HG02938 (cell line): ENCODE data around the gene CDH20.

ENCODE experiments used
- ATAC-seq: cut with Tn5 transposase; IDR thresholded peaks from one replicate; pipeline ENCODE4 v1.9.1; 2021; ENCODE audit warnings: mild to moderate bottlenecking, moderate library complexity; ENCODE audit not compliant: unreplicated experiment

CDH20 gene

DNA sequence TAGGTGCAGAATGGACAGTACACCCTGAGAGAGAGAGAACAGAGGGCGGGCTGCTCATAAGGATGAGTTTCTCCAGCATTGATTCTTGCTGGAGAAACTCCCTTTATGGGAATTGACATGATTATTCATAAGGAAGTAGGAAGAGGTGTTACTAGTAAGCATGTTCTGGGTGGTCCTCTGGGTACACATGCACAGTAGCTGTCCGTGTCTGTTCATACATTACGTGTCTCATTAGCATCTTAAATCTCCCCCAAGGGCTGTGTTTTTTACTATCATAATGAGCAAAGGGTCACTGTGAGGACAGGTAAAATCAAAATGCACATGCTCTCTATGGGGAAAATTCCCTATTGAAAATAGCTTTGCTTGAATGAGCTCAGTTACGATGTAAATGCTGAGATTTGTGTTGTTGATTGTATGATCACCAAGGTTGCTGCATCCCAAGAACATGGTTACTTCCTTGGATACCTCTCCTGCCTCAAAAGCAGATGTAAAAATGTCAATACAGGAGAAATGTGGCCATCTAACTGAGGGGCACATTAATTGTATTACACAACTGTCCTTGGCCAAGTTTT lies 238.9 kb downstream of the CDH20 start:
- ATAC-seq: no peak

DNA sequence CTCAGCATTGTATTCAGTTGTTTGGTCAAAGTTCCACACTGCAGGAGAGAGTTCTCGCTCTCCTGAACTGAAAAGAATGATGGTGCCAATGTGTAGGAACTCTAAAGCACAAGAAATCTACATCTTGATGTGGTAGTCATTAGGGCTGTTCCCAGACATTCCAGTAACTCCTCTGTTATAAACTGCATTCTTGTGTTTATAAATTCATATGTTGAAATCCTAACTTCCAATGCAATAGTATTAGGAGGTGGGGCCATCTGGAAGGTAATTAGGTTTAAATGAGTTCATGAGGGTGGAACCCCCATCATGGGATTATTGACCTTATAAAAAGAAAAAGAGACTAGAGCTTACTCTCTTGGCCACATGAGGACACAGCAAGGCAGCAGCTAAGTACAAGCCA lies 239.6 kb downstream of the CDH20 start:
- no peak for ATAC-seq

DNA sequence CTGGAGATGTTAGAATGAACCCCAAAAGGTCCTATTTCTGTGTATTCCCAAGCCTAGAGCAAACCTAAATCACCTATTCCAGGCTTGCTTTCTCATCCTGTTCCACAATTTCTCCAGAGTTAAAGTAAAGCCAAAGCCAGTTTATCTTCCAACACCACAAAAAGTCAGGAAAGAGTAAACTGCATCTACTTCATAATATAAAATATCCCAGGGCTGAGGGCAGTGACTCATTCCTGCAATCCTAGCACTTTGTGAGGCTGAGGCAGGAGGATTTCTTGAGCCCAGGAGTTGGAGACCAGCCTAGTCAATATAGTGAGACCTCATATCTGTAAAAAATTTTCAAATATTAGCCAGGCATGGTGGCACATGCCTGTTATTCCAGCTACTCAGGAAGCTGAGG lies 241.4 kb downstream of the CDH20 start:
- no peak for ATAC-seq

DNA sequence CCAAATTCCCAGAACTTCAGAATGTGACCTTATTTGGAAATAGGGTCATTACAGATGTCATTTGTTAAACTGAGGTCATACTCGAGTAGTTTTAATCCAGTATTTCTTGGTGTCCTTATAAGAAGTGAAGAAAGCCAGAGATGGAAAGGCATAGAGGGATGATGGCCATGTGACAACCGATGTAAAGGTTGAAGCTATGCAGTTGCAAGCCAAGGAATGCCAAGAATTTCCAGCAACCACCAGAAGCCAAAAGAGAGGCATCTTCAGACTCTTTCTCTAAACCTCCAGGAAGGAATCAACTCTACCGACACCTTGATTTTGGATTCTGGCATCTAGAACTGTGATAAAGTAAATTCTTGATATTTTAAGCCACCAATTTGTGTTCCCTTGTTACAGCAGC lies 242.2 kb downstream of the CDH20 start:
- ATAC-seq: no peak

DNA sequence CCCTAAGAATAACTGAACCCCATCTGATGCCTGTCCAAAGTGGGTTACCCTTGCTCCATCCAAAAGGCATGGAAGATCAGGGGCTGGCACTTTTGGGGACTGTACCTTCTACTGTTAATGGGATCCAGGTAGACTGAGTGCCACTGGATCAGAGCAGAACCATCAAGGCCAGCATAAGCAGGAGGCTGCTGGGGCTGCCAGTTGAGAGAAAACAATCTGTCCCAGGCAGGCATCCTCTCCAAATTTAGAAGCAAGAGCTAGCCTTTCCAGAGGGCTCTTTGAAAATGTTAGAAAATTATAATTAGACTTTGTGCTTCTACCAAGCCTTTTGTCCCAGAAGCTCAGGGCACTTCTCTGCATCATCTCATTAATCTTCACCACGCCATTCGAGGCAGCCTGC lies 245.6 kb downstream of the CDH20 start:
- ATAC-seq: no peak

DNA sequence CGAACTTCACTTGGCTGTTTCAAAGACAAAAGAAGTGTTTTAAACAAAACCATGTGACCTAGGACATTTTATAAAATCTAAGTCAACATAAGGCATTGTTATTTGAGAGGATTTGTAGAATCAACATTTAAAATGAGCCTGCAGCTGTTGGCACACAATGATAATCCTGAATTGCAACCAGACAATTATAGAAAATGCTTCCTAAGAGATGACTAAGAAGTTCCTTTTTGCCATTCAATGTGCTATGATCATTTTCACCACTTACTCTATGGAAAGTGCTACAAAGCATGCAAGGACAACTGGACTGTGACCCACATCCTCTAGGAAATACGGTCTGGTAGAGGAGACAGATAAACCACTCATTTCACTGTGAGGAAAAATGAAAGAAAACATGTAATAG lies 246.4 kb downstream of the CDH20 start:
- no peak for ATAC-seq

DNA sequence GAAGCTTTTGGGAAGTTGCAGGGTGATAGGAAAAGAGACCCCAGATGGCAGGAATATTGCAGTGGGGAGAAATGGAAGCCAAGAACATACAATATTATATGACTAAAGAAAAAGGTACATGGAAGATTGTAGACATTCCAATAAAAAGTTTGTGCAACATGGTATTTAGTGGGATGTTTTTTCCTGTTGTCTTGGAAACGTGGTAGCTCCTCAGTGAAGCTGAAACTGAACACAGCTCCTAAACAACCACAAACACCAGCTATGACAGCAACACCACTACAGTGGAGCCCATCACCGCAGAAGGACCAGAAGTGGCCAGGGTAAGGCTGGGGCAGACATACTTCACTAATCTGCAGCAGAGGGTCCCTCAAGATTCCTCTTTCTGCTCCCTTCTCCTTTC lies 246.8 kb downstream of the CDH20 start:
- ATAC-seq: no peak

DNA sequence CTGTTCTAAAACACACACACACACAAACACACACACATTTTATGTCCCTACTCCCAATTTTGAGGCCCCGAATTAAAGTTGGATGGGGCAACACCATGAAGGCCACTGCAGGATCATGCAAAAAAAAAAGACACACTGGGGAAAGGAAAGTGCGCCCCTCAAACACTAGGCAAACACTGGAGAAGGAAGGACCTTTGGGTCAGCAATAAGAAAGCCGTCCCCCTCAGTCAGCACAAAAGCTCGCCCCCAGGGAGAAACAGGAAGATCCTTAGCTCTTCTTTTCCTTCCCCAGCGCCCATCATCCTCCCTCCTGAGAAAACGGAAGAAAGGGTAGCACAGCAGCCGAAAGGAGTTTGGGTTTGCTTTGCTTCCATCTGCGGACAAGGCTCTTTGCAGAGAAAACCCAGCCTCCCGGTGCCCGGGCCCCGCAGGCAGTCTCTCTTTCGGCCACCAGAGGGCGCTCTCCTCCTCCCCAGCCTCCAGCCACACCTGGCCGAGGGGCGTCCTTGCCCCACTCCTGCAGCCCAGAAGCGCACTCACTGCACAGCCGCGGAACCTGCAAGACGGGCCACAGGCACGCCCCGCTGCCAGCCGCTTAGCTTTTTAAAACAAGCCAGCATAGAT lies 248.5 kb downstream of the CDH20 start:
- peak; percentile 83 for ATAC-seq

DNA sequence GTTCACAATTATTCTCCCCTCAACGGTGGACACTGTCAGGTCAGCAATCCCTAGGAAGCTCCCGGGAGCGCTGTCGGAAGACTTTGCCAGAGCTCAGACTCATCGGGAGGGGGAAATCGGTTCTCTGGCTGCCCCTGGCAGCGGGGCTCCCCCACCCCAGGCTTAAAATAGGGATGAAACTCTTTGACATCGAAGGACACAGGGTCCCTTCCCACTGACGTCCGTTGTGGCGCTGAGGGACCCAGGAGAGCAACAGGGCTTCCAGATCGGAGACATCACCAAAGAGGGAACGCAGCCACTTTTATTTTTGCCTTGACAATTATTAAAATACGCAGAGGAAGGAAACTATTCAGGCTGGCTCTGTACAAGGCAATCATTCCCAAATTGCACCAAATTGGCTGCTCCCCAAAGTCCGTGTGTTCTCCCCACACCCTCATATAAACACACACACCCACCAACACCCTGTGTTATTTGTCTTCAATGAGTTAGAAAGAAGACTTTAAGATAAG lies 249.0 kb downstream of the CDH20 start:
- ATAC-seq: peak; percentile 21

DNA sequence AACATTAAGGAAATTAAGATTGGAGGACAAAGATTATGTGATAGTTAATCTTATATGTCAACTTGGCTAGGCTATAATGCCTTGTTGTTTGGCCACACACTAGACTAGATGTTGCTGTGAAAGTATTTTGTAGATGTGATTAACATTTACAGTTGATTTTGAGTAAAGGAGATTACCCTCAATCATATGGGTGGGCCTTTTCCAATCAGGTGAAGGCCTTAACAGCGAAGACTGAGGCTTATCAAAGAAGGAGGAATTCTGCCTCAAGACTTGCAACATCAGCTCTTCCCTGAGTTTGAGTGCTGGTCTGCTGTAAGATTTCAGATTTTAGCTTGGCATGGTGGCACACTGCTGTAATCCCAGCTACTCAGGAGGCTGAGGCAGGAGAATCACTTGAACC lies 250.3 kb downstream of the CDH20 start:
- no peak for ATAC-seq

DNA sequence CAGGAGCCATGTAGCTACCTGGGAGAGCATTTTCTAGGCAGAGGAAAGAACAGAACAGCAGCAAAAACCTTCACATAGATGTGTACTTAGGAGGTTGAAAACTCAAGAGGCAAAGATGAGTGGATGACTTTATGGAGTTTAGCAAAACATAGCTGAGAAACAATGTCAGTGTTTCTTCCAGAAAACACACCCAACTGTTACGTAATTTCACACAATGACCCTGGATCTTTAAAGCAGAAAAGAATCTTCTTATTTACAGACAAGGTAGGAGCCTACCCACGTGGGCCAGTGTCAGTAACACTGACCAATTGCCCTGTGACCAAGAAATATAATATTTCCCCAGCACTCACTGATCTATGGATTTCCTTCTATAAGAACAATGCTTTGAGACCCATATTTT lies 254.6 kb downstream of the CDH20 start:
- no peak for ATAC-seq

DNA sequence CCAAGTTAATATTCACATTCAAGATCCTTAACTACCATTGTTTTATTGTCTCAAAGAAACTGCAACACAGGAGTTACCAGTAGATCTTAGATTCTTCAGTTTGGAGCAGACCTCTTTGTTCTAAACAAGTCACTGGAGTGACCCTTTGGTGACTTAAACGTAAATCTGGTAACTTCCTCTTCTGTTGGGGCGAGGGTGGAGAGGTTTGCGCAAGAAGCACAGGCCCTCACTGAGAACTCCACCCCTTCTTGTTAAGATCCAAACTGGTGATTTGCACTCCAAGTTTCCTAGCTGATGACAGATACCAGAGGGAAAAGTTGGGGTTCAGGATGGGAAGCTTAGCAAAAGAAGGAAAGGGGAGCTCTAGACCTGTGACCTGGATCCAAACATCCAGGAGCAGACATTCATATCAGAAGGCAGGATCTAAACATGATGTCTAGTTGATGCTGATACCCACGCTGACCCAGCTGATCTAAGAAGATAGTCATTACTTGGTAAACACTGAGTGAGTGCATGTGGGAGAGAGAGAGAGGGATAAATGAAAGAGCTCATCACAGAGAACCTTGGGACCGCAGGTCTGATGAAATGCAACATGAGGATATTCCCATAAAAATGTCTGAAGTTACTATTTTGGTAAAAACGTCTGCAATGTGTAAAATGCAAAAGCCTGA lies 256.0 kb downstream of the CDH20 start:
- no peak for ATAC-seq

DNA sequence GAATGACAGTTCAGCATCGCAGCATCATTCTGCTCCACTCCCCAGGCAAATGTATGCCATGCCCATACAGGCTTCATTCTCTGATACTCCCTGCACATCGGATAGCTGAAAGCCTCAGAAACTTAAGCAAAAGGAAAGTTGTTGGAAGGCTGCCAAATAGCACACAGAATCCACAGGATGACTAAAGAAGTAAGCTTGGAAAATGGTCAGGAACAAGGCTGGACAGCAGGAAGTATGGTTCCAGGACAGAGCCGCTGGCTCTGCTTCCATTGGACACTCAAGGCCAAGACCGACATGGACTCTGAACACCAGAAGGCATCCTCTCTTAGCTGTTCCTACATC lies 256.5 kb downstream of the CDH20 start:
- no peak for ATAC-seq

DNA sequence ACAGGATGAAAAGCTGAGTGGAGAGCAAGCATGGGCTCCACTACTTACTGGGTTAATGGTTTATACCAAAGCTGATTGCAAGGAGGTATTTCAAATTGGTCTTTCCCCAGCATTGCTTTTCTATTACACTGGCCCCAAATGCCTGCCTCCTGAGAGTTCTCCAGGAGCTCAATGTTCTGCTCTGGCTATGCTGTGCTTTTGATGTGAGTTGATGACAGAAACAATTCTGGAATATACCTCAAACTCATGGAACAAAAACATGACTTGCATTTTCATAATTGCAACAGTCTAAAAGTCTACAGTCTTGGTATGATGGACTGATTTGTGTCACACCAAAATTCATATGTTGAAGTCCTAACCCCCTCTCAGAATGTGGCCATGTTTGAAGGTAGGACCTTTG lies 258.0 kb downstream of the CDH20 start:
- no peak for ATAC-seq

DNA sequence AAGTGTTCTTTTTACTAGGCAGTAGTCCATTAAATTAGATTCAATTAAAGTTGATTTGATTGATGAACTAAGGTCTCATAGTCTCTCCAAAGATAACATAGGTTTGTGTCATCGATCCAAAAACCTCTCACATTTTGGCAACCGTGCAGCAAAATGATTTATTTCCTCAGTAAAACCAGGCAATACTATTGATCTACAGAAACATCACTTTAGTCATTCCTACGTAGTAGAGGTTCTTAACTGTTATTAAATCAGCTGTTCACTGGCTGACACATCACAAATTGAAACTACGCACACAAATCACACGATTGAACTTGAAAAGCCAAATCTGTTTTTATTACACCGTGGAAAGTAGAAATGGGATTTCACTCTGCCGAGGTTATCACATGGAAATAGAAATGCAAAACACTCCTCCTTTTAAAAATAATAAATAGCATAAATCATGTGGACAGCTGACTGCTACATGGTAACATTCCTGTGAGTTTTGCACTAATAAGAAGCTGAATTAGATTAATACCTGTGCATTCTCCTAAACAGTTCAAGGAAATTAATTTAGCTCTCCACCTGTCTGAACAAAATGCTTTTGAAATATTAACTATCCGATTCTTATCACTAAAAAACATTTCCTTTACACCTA lies 262.5 kb downstream of the CDH20 start:
- ATAC-seq: no peak

DNA sequence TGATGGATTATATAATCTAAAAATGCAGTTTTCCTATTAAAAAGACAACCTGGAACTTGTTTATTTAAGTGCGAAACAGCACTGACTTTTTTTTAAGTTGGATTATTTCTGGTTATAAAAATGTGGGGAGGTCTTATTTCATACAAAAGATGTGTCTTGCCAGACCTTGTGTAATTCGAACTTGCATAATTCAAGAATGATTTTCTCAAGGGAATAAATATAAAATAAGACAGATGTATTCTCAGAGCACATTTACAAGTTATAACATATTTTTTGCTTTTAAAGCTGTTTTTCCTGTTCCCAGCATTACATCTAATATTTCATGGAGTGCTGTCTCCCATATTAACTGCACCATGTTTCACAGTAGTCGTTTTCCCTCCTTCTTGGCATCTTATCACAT lies 263.1 kb downstream of the CDH20 start:
- ATAC-seq: no peak

DNA sequence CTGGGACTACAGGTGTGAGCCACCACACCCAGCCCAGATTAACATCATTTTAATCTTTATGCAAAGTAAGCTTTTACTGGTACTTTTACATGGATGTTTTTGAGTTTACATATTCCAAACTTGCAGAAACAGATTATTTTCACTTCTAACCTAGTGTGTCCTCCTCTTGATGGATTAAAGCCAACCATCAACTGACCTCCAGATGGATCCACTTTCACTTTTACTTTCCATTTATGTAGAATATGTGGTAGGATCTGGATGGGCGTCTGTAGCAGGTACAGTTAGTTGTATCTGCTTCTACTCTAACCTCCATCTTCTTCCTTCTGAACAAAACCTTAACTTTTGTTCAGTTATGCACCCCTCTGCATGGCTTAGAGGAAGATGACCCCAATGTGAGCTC lies 264.1 kb downstream of the CDH20 start:
- ATAC-seq: no peak

DNA sequence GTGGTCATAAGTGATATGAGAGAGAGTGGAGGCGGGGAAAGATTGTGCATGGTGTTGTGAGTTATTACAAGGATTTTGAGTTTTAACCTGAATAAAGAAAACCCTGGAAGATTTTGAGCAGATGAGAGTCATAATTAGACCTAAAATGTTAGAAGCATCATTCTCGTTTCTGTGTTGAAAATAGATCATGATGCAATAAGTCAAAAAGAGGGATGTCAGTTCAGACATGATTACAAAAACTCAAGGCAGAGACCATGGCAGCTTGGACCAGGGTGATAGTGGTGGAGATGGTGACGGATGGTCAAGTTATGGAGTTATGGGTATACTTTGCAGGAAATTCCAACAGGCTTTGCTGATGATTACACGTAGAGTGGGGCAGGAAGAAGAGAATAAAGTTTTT lies 267.2 kb downstream of the CDH20 start:
- no peak for ATAC-seq

DNA sequence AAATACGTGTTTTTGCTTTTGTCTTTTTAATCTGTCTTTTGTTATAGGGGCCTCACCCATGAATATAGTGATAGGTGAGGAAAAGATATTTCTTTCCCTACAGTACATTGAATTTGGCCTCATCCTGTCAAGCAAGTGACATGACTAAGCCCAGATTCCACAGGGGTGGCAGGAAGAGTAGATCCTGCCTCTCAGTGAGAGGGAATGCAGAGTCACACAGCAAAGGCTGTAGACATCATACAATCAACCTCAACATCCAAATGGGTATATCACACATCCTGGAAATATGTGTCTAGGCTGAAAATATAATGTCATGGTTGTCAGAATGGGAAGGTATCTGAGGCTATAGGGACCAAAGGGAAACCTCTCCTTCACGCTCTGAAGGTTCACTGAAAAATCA lies 269.6 kb downstream of the CDH20 start:
- no peak for ATAC-seq
